Endothelial cell of umbilical vein (primary cell): ENCODE data around the gene ATG5. TPM values are rescaled to one million over a fixed set of nuclear protein-coding genes. Genes with fewer than 3 reads are reported as not detected.
A peak's percentile ranks its signal among the peaks of the same experiment; 100 is the strongest.

ENCODE experiments used
- BruUV-seq: library from RNA; stranded (reverse); fragments of 400-500 nt; replicated peaks from 2 replicates; lab custom pipeline; 2021; lab: Mats Ljungman, UMichigan
- CTCF ChIA-PET: fragments of 300-600, 350-600 bp; sonication (Branson Sonifier 250); formaldehyde crosslinking; loops from one replicate; lab custom pipeline; 2021; ENCODE audit warnings: antibody characterized with exemption, inconsistent platforms; lab: Charles Lee
- POLR2A ChIA-PET: fragments of 300-600, 350-600 bp; sonication (Branson Sonifier 250); formaldehyde crosslinking; loops from one replicate; lab custom pipeline; 2021; ENCODE audit warnings: antibody characterized with exemption, inconsistent platforms; lab: Charles Lee
- DNase-seq: peaks from one replicate; pipeline ENCODE4 v3.0.0-alpha.2; 2011; ENCODE audit warnings: low read depth, low spot score
- FAIRE-seq: peaks from 2 replicates; lab custom pipeline; 2011; peaks lifted over from hg19 to GRCh38; lab: Jason Lieb, UNC
- H2AFZ ChIP-seq: 2 replicates; pipeline ENCODE4 v1.6.0; 2012; ENCODE audit warnings: low read depth, low read length, control low read depth, inconsistent platforms
- H3K27ac ChIP-seq: 2 replicates; pipeline ENCODE4 v1.5.1; 2011; ENCODE audit warnings: low read depth, mild to moderate bottlenecking, control low read depth, low read length, moderate library complexity; ENCODE audit not compliant: insufficient read depth
- H3K27me3 ChIP-seq, 2 experiments: 2 replicates each; pipeline versions ENCODE4 v1.6.0 to v1.6.1; 2011; ENCODE audit warnings: low read length in 2 of 2, mixed read lengths in 1 of 2; ENCODE audit not compliant: control insufficient read depth in 2 of 2, insufficient read depth in 2 of 2
- H3K36me3 ChIP-seq, 2 experiments: 2 replicates in 1 of 2; 3 replicates in 1 of 2; pipeline ENCODE4 v1.5.1; 2011; ENCODE audit warnings: low read length in 2 of 2, mild to moderate bottlenecking in 1 of 2, moderate library complexity in 1 of 2; ENCODE audit not compliant: control insufficient read depth in 2 of 2, insufficient read depth in 2 of 2; ENCODE audit errors: extremely low read depth in 1 of 2
- H3K4me1 ChIP-seq: 3 replicates; pipeline ENCODE4 v1.5.1; 2011; ENCODE audit warnings: mild to moderate bottlenecking, low read length; ENCODE audit not compliant: control insufficient read depth, insufficient read depth; ENCODE audit errors: extremely low read depth
- H3K4me2 ChIP-seq: 2 replicates; pipeline ENCODE4 v1.6.1; 2011; ENCODE audit warnings: low read length, control low read depth, mixed read lengths; ENCODE audit not compliant: insufficient read depth
- H3K4me3 ChIP-seq, 3 experiments: fragments of 200-600 bp in 1 of 3; sonication (generic), shearing (Covaris generic) in 1 of 3; replicated peaks in 1 of 3; 2 replicates each; pipeline ENCODE4 v1.5.1; 2011 to 2016; ENCODE audit warnings: control low read depth in 3 of 3, low read length in 3 of 3, mild to moderate bottlenecking in 2 of 3, inconsistent platforms in 1 of 3, low read depth in 1 of 3, moderate library complexity in 1 of 3; ENCODE audit not compliant: insufficient read depth in 1 of 3
- H3K79me2 ChIP-seq: 2 replicates; pipeline ENCODE4 v1.6.0; 2012; ENCODE audit warnings: low read length, inconsistent platforms; ENCODE audit not compliant: control insufficient read depth, insufficient read depth
- H3K9ac ChIP-seq: replicated peaks from 2 replicates; pipeline ENCODE3; 2011; ENCODE audit warnings: low read length, control low read depth; ENCODE audit not compliant: insufficient read depth; ENCODE audit errors: extremely low read depth
- H3K9me1 ChIP-seq: replicated peaks from 3 replicates; pipeline ENCODE4 v1.6.0; 2011; ENCODE audit warnings: mild to moderate bottlenecking, low read length; ENCODE audit not compliant: control insufficient read depth, insufficient read depth; ENCODE audit errors: extremely low read depth
- H3K9me3 ChIP-seq: replicated peaks from 2 replicates; pipeline ENCODE4 v1.5.1; 2012; ENCODE audit warnings: low read length, inconsistent platforms; ENCODE audit not compliant: control insufficient read depth, insufficient read depth
- H4K20me1 ChIP-seq: replicated peaks from 2 replicates; pipeline ENCODE3; 2011; ENCODE audit warnings: mild to moderate bottlenecking, low read length; ENCODE audit not compliant: control insufficient read depth, insufficient read depth; ENCODE audit errors: extremely low read depth
- CTCF ChIP-seq, 2 donors: IDR thresholded peaks; 1 replicate in 1 of 2; 2 replicates in 1 of 2; pipeline ENCODE4 v1.5.1; 2011; ENCODE audit warnings: low read length in 2 of 2, mild to moderate bottlenecking in 2 of 2, moderate library complexity in 2 of 2, control low read depth in 1 of 2, inconsistent platforms in 1 of 2, low read depth in 1 of 2; ENCODE audit not compliant: insufficient read depth in 1 of 2; ENCODE audit errors: extremely low read depth in 1 of 2
- EZH2 ChIP-seq: IDR thresholded peaks from 2 replicates; pipeline ENCODE4 v1.6.1; 2012; ENCODE audit warnings: borderline replicate concordance, low read depth, mild to moderate bottlenecking, moderate library complexity, low read length, inconsistent platforms; ENCODE audit not compliant: severe bottlenecking
- MAX ChIP-seq: IDR thresholded peaks from 2 replicates; pipeline ENCODE4 v1.6.1; 2011; ENCODE audit not compliant: insufficient read depth, insufficient read length
- MYC ChIP-seq: IDR thresholded peaks from one replicate; pipeline ENCODE4 v1.6.1; 2011; ENCODE audit warnings: mild to moderate bottlenecking, low read depth, low read length
- POLR2A ChIP-seq: IDR thresholded peaks from 2 replicates; pipeline ENCODE4 v1.6.1; 2012; ENCODE audit warnings: low read depth, mild to moderate bottlenecking, control low read depth, low read length
- POLR2AphosphoS5 ChIP-seq: IDR thresholded peaks from 2 replicates; pipeline ENCODE4 v1.6.1; 2012; ENCODE audit warnings: low read depth, mild to moderate bottlenecking, control low read depth, low read length, moderate library complexity; ENCODE audit not compliant: insufficient read depth
- dilution Hi-C: fragments of 300-500 bp; cut with MboI; formaldehyde crosslinking; loops from one replicate; pipeline ENCODE4 v1.15.0; 2019; ENCODE audit warnings: low sequenced_read_pairs; ENCODE audit not compliant: extremely low pct_ligation_motif_present
- intact Hi-C: fragments of 100-400 bp; cut with micrococcal nuclease; formaldehyde crosslinking; loops from one replicate; pipeline ENCODE4 v1.10.0; 2022
- polyA plus RNA-seq, 4 experiments: library from polyadenylated mRNA; depleted of rRNA in 3 of 4; stranded (reverse) in 3 of 4; unstranded in 1 of 4; fragments of >200 nt; gene quantifications; 2 replicates each; pipeline versions ENCODE4 v1.2.1 to v1.2.3, GENCODE V29; 2011 to 2012; ENCODE audit warnings: missing spikeins in 1 of 4
- total RNA-seq: library from RNA; stranded (reverse); gene quantifications from 2 replicates; pipeline ENCODE4 v1.2.3, GENCODE V29; 2021

The ATG5 gene
- total and polyA plus RNA-seq, 2 donors (not counting 3 experiments of a cell fraction or from before 2014, with no cell fraction given): 14.1 to 32.8 TPM

DNA sequence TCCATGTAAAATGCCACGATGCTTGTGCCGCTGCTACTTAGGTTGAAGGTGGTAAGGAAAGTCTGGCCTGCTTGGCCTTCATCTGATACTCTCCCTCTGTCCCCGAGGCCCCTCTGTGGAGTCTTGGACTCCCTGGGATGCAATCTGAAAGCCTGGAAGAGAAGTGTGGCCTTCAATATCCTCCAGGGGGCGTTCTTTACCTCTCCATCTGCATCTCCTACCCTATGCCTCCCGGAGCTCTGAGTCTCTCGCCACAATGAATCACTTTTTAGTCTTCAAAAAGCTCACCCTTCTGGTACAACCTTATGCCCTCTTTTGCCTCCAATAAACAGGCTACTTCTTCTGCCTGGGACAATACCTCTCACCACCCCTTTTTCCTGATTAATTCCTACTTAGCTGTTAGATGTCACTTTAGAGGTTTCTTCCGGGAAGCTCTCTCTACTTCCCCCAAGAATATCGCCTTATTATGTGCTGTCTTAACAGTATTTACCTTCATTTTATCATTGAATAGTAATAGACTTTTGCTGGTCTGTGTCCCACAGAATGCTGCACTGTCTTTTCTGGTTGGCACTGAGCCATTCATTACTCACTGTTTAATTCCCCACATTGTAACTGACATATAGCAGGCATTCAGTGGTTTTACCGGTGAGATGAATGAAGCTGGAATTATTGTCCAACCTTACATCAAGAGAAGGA is 13.9 kb upstream of the ATG5 start:
- intact Hi-C loops: loop anchor here (1.0 to 10.0 kb wide), 5 partner anchors 21 to 1365 kb away; partner anchors contain the start of gene CRYBG1
- H2AFZ ChIP-seq: peak overlapping the region; percentile 74
- no peak overlapping the region for H3K4me3 ChIP-seq
- no peaks in the 10 kb centered on the region for H4K20me1 ChIP-seq
- no peak overlapping the region for H3K9ac ChIP-seq
- H3K79me2 ChIP-seq: no peaks in the 10 kb centered on the region
- no TSS peak for BruUV-seq
- H3K36me3 ChIP-seq: no peaks in the 10 kb centered on the region
- no peak overlapping the region for H3K27ac ChIP-seq
- peak; percentile 86 for FAIRE-seq
- DNase-seq: peak; percentile 57
- peak overlapping the region; percentile 32 for H3K4me2 ChIP-seq
- TF ChIP-seq EZH2: no peak
- TF ChIP-seq POLR2AphosphoS5: no peak
- no peak for TF ChIP-seq MAX
- no peak for TF ChIP-seq POLR2A
- no peak for TF ChIP-seq MYC
- peak; percentile 81 to 85 for TF ChIP-seq CTCF (IDR thresholded peaks at IDR 0.05; ENCODE audit: extremely low read depth in 1 of 2, insufficient read depth in 1 of 2, low read depth in 1 of 2, low read length in 2 of 2)
- dilution Hi-C loops: no loop called here
- CTCF ChIA-PET: interaction anchor here (0.6 to 3.3 kb wide), 41 partner anchors 10 to 1718 kb away, joined by 3 to 83 read pairs (median 4); partner anchors contain the start of genes ATG5 and CRYBG1
- no peaks in the 10 kb centered on the region for H3K9me3 ChIP-seq
- H3K9me1 ChIP-seq: no peaks in the 10 kb centered on the region
- POLR2A ChIA-PET: interaction anchor here (0.8 to 1.3 kb wide), 2 partner anchors 14 to 227 kb away, joined by 3 to 4 read pairs; partner anchors contain the start of gene ATG5
- no peaks in the 10 kb centered on the region for H3K4me1 ChIP-seq
- peaks cover 15 to 24% of the 10 kb centered on the region in 2 experiments for H3K27me3 ChIP-seq
